Measurements from ENCODE around the gene GRK4.
"Not testable (repeated sequence)": the region's sequence is repeated elsewhere in the genome, so short reads cannot be mapped to it uniquely, and the experiment has no call there.

Gene GRK4

DNA sequence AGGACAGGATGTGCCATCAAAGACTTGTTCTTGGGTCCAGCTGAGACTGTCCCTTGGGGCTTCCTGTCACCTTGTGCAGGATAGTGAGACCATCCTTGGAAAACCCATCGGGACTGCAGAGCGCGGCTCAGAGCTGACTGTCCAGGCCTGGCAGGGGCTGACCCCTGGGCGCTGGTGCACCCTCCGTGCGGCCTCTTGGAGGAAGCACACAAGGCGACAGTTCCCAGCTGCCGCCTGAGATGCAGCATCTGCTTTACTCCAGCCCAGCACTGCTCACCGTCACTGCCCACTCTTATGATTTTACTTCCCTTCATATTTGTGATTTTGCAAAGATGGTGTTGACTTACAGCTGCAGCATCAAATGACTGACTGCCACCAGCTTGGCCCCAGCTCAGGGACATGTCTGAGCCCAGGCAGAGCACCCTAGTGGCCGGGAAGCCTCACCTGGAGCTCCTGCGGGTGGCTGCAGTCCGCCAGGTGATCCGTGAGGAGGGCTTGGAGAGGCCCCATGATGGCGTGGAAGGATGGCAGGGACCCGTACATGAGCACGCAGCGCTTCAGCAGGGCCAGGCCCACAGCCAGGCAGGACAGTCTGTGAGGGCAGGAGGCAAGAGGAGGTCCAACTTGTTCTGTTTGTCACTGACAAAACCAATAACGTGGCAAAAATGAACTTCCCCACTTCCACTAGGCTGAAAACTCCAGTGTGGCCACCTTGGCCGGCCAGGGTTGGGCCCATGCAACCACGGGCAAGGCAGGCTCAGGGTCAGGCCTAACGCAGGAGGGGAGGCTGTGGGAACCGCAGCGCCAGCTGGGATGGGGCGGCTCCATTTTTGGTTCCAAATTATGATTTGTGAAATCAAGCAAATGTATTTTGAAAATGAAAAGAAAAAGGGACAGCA, 22.0 kb upstream of the GRK4 start:
- H3K27ac ChIP-seq, result no peak overlapping the region
- TF ChIP-seq ZFX (IDR thresholded peaks at IDR 0.05; ENCODE audit: borderline replicate concordance) (no peak), CTCF (IDR thresholded peaks at IDR 0.05) (no peak)

DNA sequence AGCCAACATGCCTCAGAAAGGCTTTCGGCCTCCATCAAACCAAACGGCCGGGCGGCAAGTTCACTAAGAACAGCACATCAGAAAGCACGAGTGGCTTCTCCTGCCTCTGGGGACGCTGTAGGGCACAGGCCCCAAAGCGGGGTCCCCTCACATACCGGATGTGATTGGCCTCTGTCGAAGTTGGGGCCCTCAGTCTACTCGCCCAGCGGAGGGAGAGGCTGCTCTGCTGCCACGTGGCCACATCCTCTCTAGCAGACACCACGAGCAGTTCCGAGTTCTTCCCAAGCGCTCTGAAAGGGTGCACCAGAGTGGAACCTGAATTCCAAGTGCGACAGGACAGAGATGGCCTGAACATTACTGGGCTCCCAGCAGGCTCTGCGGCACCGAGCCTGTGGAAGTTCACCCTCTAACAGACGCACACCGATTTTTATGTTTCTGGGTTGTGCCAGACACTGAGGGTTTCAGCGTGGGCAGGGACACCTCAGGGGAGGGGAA, 21.3 kb upstream of the GRK4 start:
- no peak overlapping the region for H3K27ac ChIP-seq
- no peak for TF ChIP-seq CTCF (IDR thresholded peaks at IDR 0.05)
- no peak for TF ChIP-seq ZFX (IDR thresholded peaks at IDR 0.05; ENCODE audit: borderline replicate concordance)

DNA sequence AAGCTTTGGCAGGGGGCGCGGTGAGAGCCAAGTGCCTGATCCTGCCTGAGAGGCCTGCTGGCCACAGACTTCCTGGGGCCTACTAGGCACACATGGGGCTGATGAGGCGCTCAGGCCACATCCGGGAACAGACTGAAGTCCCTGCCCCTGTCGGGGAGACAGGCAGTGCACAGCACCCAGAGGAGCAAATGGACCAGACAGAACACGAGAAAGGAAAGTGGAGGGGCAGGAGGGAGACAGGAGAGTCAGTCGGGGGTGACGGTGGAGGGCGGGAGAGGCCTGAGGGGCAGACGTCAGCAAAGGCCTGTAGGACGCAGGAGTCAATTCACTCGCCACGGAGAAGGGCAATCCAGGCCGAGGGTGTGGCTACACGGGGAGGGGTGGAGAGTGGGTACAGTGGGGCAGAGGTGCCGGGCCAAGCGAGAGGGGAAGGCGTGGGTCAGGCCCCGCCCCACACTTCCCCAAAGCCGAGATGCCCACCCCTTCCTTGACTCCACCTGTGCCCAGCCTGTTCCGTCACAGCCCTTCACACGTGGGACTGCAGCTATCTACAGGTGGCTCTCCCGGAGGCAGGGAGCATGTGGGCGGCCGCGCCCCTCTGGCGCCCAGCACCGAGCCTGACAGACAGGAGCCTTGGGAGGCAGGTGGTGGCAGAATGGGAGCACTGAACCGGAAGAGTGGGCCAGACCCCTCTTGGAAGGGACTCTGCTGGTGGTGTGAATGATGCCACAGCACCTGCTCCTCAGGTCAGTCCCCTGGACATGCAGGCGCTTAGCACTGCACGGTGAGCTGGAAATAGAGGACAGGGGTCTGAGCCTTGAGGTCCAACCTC, 20.6 kb upstream of the GRK4 start:
- TF ChIP-seq ZFX (IDR thresholded peaks at IDR 0.05; ENCODE audit: borderline replicate concordance) (no peak), CTCF (IDR thresholded peaks at IDR 0.05) (no peak)
- no peak overlapping the region for H3K27ac ChIP-seq

DNA sequence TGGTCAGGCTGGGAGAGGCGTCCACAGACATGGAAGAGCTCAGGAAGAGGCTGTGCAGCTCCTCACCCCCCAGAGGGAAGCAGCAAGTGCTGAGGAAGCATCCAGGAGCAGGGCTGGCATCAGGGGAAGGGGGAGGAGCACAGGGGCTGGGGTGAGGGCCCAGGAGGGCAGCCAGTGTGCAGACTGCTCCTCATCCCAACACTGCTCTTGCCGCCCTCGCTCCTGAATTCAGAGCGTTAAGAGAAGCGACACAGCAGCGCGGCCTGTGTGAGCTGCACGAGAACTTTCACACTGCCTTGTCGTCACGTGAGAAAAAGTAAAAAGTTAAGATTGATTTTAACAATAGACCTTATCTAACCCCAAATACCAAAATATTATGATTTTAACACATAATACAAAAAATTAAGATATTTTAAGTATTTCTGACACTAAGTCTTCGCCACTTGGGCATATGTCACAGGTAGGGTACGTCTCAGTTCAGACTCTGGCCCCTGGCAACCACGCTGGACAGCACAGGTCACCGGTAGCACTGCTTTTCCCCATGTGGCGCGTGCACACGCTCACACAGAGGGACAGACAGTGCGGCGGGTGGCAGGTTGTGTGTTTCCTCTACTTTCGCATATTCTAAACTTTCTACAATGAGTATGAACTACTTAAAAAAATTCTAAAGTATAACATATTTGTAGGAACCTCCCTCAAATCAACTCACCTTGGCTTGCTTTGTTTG, 19.8 kb upstream of the GRK4 start:
- no peak for TF ChIP-seq ZFX (IDR thresholded peaks at IDR 0.05; ENCODE audit: borderline replicate concordance)
- no peak for TF ChIP-seq CTCF (IDR thresholded peaks at IDR 0.05)

DNA sequence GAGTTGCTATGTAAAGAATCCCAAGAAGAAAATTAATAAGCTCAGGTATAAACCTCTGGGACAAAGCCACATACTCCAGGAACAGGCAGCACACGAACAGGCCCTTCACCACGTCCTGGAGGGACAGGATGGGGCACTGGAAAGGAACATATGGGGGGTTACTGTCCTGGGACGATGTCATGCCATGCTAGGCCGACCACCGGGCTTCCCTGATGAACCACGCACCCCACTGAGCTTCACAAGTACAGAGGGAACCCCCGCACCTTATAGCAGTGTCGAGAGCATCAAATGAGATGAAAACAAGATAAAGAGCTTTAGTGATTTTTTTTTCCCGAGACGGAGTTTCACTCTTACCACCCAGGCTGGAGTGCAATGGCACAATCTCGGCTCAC, 19.3 kb upstream of the GRK4 start:
- no peak for TF ChIP-seq ZFX (IDR thresholded peaks at IDR 0.05; ENCODE audit: borderline replicate concordance)
- TF ChIP-seq CTCF (IDR thresholded peaks at IDR 0.05), result no peak
- no peak overlapping the region for H3K27ac ChIP-seq

More for the DNA sequence above, 19.8 kb upstream of the GRK4 start:
- H3K27ac ChIP-seq, result no peak overlapping the region

GRCh38 chr4:2944586-2945526, 18.5 kb upstream of the GRK4 start:
- no peak overlapping the region for H3K27ac ChIP-seq
- TF ChIP-seq CTCF (IDR thresholded peaks at IDR 0.05) (no peak), ZFX (IDR thresholded peaks at IDR 0.05; ENCODE audit: borderline replicate concordance) (no peak)

DNA sequence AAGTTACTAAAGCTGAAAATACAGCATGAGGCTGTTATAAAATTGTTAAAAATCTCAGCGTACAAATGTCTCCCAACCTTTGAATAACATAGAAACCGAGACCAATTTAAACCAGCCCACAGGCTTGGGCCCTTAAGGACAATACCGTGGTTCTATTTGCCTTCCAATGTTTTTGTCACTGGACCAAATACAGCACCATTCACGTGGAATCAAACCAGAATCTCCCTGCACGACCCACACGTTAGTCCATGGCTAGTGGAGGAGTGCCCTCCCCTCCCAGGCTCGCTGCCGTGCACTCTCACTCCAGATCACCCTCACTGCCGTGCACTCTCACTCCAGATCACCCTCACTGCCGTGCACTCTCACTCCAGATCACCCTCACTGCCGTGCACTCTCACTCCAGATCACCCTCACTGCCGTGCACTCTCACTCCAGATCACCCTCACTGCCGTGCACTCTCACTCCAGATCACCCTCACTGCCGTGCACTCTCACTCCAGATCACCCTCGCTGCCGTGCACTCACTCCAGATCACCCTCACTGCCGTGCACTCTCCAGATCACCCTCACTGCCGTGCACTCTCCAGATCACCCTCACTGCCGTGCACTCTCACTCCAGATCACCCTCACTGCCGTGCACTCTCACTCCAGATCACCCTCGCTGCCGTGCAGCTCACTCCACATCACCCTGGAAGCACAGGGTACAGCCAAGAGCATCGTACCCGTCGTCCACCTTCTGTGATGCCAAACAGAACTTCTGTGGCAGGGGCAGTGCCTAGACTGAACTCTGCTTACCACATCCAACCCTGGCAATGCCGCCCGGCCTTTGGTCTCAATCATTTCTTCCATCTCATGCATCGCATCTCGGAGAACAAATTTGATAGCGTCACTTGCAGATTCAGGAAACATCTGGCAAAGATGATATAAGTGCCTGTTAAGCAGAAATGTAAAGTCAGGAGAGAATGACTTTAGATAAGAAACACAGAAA, 17.5 kb upstream of the GRK4 start:
- not testable (repeated sequence) for H3K27ac ChIP-seq

Measured in 22Rv1 (cell line).